Left lung (tissue), 10 donors: Measurements from ENCODE around the gene LMNB1. TPM values are rescaled to one million over a fixed set of nuclear protein-coding genes. Genes with fewer than 3 reads are reported as not detected.
A peak's percentile ranks its signal among the peaks of the same experiment; 100 is the strongest.

Experiments
- ATAC-seq: fragments of 200-7000 bp; cut with Tn5 transposase; one replicate; pipeline ENCODE4 v1.9.1; 2020; ENCODE audit warnings: moderate library complexity
- DNase-seq, 4 donors: peaks; one replicate each; pipeline ENCODE4 v3.0.0-alpha.2; 2013 to 2020
- H3K27ac ChIP-seq, 2 donors: fragments of 200-600 bp; sonication (generic) in 1 of 2; one replicate each; pipeline versions ENCODE4 v1.5.0 to v1.8.0; 2020 to 2021
- H3K27me3 ChIP-seq, 2 donors: fragments of 200-600 bp; sonication (generic) in 1 of 2; one replicate each; pipeline versions ENCODE4 v1.5.0 to v1.8.0; 2020 to 2021
- H3K36me3 ChIP-seq, 2 donors: fragments of 200-600 bp; sonication (generic) in 1 of 2; one replicate each; pipeline versions ENCODE4 v1.5.0 to v1.8.0; 2020 to 2021
- H3K4me1 ChIP-seq, 2 donors: fragments of 200-600 bp; one replicate each; pipeline ENCODE4 v1.8.0; 2021
- H3K4me3 ChIP-seq, 2 donors: fragments of 200-600 bp; sonication (generic) in 1 of 2; one replicate each; pipeline versions ENCODE4 v1.5.0 to v1.8.0; 2020 to 2021; ENCODE audit warnings: mild to moderate bottlenecking in 1 of 2
- H3K9me3 ChIP-seq, 2 donors: fragments of 200-600 bp; sonication (generic) in 1 of 2; one replicate each; pipeline versions ENCODE4 v1.5.0 to v1.8.0; 2020 to 2021
- intact Hi-C, 2 donors: fragments of 100-400 bp; cut with DNase I; formaldehyde crosslinking; loops; one replicate each; pipeline versions ENCODE4 v1.11.2 to v1.14.2; 2022
- polyA plus RNA-seq, 6 donors: library from polyadenylated mRNA; unstranded; fragments of 120-200 nt; gene quantifications; one replicate each; pipeline ENCODE4 v1.2.1, GENCODE V29; 2013; ENCODE audit not compliant: insufficient read length in 6 of 6
- total RNA-seq, 2 donors: library from RNA; stranded (reverse); fragmentation: NEBNext Ultra II Directional; extraction: Animal tissue kit (Norgen Biotek cat#: 25700); gene quantifications; one replicate each; pipeline ENCODE4 v1.2.1, GENCODE V29; 2021
- TF ChIP-seq, protein P1 (sequence below), 2 donors: fragments of 200-600 bp; sonication (generic) in 1 of 2; IDR thresholded peaks; one replicate each; pipeline versions ENCODE4 v1.5.0 to v1.8.0; 2021; ENCODE audit warnings: antibody characterized with exemption in 2 of 2
- donor health status: DM: no; HTN: yes; CAD: no.
- donor health status: DM: no; HTN: no; CAD: no.

The LMNB1 gene
- total and polyA plus RNA-seq, 8 donors, result 23.2 to 175 (median 96.3) TPM

DNA sequence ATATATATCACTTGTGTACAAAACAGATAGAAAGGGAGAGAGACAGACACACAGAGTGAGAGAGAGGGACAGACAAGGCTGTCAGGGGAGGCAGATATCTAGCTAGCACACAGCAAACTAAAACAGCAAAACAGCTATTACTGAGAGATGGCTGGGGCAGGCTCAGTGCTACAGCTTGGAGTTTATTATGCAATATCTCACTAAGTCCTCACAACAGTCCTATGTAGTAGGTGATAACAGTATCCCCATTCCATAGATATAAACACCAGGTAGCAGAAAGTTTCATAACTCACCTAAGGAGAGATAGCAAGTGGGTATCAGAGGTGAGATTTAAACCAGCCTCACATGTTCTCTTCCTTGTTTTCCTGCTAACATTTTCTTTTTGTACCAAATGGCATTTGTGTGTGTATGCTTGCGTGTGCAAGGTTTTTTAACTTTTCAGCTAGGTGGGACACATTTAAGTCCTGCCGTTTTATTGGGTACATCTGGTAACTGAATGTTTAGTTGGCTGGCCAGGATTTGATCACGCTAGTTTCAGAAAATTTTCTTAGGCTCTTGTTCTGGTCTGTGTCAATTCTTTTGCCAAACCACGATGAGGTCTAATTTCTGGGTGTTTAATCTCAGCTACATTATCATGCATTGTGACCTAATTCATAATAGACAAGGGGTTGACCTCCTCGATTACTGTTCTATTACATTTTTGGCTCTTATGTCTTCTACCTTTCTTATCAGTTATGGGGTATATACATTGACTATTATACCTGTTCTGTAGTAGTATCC lies 105.1 kb downstream of the LMNB1 start:
- DNase-seq (no peak), ATAC-seq (no peak)
- no peaks in the 10 kb centered on the region for H3K36me3 ChIP-seq
- intact Hi-C loops, result no loop called here
- H3K4me1 ChIP-seq, result no peaks in the 10 kb centered on the region
- H3K9me3 ChIP-seq, result no peaks in the 10 kb centered on the region
- no peaks in the 10 kb centered on the region for H3K27me3 ChIP-seq
- H3K4me3 ChIP-seq, result no peak overlapping the region
- H3K27ac ChIP-seq, result no peak overlapping the region
- TF ChIP-seq, protein P1, sequence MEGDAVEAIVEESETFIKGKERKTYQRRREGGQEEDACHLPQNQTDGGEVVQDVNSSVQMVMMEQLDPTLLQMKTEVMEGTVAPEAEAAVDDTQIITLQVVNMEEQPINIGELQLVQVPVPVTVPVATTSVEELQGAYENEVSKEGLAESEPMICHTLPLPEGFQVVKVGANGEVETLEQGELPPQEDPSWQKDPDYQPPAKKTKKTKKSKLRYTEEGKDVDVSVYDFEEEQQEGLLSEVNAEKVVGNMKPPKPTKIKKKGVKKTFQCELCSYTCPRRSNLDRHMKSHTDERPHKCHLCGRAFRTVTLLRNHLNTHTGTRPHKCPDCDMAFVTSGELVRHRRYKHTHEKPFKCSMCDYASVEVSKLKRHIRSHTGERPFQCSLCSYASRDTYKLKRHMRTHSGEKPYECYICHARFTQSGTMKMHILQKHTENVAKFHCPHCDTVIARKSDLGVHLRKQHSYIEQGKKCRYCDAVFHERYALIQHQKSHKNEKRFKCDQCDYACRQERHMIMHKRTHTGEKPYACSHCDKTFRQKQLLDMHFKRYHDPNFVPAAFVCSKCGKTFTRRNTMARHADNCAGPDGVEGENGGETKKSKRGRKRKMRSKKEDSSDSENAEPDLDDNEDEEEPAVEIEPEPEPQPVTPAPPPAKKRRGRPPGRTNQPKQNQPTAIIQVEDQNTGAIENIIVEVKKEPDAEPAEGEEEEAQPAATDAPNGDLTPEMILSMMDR (IDR thresholded peaks at IDR 0.05), result no peak

GRCh38 chr5:126883564-126884245 lies 106.8 kb downstream of the LMNB1 start:
- ATAC-seq (peak; percentile 41), DNase-seq (no peak)
- Histone ChIP-seq H3K27ac (no peak overlapping the region), H3K4me1 (no peaks in the 10 kb centered on the region), H3K9me3 (no peaks in the 10 kb centered on the region), H3K27me3 (no peaks in the 10 kb centered on the region), H3K4me3 (no peak overlapping the region), H3K36me3 (no peaks in the 10 kb centered on the region)
- intact Hi-C loops, result no loop called here
- TF ChIP-seq, protein P1 (IDR thresholded peaks at IDR 0.05), result no peak

DNA sequence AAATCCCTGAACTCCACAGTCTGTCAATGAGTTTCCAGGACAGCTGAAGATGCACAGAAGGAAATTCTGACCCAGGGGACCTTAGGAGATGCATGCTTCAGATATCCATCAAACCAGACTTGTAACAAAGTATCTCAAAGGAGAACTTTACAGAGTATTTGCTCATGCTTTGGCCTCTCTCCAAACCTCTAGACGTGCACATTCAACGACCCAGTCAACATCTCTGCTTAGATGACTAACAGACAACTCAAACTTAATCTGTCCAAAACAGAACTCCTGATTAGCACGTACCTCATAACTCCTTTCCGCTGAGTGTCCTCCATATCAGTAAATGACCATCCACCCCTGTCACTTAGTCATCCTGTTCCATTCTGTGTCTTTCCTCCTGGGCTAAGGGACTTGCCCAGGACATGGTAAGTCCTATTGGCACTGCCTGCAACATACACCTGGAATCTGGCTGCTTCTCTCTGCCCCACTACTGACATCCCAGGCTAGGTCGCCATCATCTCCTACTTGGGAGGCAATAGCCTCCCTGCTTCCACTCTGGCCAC lies 107.4 kb downstream of the LMNB1 start:
- Histone ChIP-seq H3K36me3 (no peaks in the 10 kb centered on the region), H3K27me3 (no peaks in the 10 kb centered on the region), H3K4me1 (no peaks in the 10 kb centered on the region), H3K9me3 (no peaks in the 10 kb centered on the region), H3K27ac (no peak overlapping the region), H3K4me3 (no peak overlapping the region)
- intact Hi-C loops, result no loop called here
- DNase-seq, result no peak
- TF ChIP-seq, protein P1 (IDR thresholded peaks at IDR 0.05), result no peak
- peak; percentile 72 for ATAC-seq

Other genes starting within 250 kb of the LMNB1 start
- 10 to 100 TPM; 34.2 to 54.3 TPM for gene ALDH7A1, start 181.9 kb upstream of the LMNB1 start, total RNA-seq
- 100 to 1,000 TPM; 106 to 137 (median 127) TPM for gene ALDH7A1, start 181.9 kb upstream of the LMNB1 start, polyA plus RNA-seq
- 10 to 100 TPM; 28.2 to 30.7 TPM for gene PHAX, start 176.2 kb upstream of the LMNB1 start, total RNA-seq
- gene PHAX, start 176.2 kb upstream of the LMNB1 start, polyA plus RNA-seq, result 10 to 100 TPM; 64.1 to 75.4 (median 68.5) TPM